HG02763 (cell line): ENCODE measurements around the gene RBP3.

Experiments used
- ATAC-seq: cut with Tn5 transposase; IDR thresholded peaks from one replicate; pipeline ENCODE4 v1.9.1; 2021; ENCODE audit warnings: mild to moderate bottlenecking, moderate library complexity; ENCODE audit not compliant: unreplicated experiment

The RBP3 gene

GRCh38 chr10:47388879-47389278 lies 40.7 kb downstream of the RBP3 start:
- ATAC-seq, result no peak

GRCh38 chr10:47389619-47390018 lies 41.5 kb downstream of the RBP3 start:
- no peak for ATAC-seq

GRCh38 chr10:47396311-47396717 lies 48.2 kb downstream of the RBP3 start:
- no peak for ATAC-seq

- no peak for ATAC-seq
Observed at GRCh38 chr10:47397256-47397655, 49.1 kb downstream of the RBP3 start.

- no peak for ATAC-seq
Observed at GRCh38 chr10:47400251-47400650, 52.1 kb downstream of the RBP3 start.

GRCh38 chr10:47400786-47401185 lies 52.6 kb downstream of the RBP3 start:
- ATAC-seq, result no peak

- no peak for ATAC-seq
Observed at GRCh38 chr10:47401210-47401609, 53.0 kb downstream of the RBP3 start.

- ATAC-seq, result no peak
Observed at GRCh38 chr10:47401874-47402640, 53.9 kb downstream of the RBP3 start.

- ATAC-seq, result no peak
Observed at GRCh38 chr10:47402641-47403301, 54.6 kb downstream of the RBP3 start.

- no peak for ATAC-seq
Observed at GRCh38 chr10:47403446-47404318, 55.5 kb downstream of the RBP3 start.

- no peak for ATAC-seq
Observed at GRCh38 chr10:47404446-47404845, 56.3 kb downstream of the RBP3 start.

GRCh38 chr10:47404937-47405336 lies 56.8 kb downstream of the RBP3 start:
- ATAC-seq, result no peak

GRCh38 chr10:47405857-47406547 lies 57.8 kb downstream of the RBP3 start:
- no peak for ATAC-seq

- ATAC-seq, result no peak
Observed at GRCh38 chr10:47406548-47406869, 58.3 kb downstream of the RBP3 start.

- ATAC-seq, result no peak
Observed at GRCh38 chr10:47406870-47407691, 58.9 kb downstream of the RBP3 start.
